K562 (cell line): ENCODE results near the gene MTIF3. TPM values are rescaled to one million over a fixed set of nuclear protein-coding genes. Genes with fewer than 3 reads are reported as not detected.

ENCODE experiments used
- ATAC-seq: fragments of 200-7000 bp; cut with Tn5 transposase; 3 replicates; pipeline ENCODE4 v1.9.1; 2020; ENCODE audit warnings: moderate library complexity
- BruUV-seq: library from RNA; stranded (reverse); fragments of 400-500 nt; replicated peaks from 2 replicates; lab custom pipeline; 2021; lab: Mats Ljungman, UMichigan
- CTCF ChIA-PET: fragments of 300-600 bp; formaldehyde crosslinking; extraction: SDS; loops from one replicate; lab custom pipeline; 2021; ENCODE audit warnings: low intra/inter-chr PET ratio; lab: Yijun Ruan, JAX
- POLR2A ChIA-PET: fragments of 300-600, 350-650 bp; sonication (Branson Sonifier 250); formaldehyde crosslinking; extraction: SDS; loops from one replicate; lab custom pipeline; 2021; ENCODE audit warnings: antibody characterized with exemption, inconsistent platforms; lab: Yijun Ruan, JAX
- DNase-seq, 4 experiments: peaks; one replicate each; pipeline versions ENCODE4 v3.0.0 to v3.0.0-alpha.2; 2011 to 2018; ENCODE audit warnings: low spot score in 3 of 4, mixed read lengths in 3 of 4; ENCODE audit errors: extremely low read depth in 1 of 4
- FAIRE-seq: peaks from 2 replicates; lab custom pipeline; 2011; peaks lifted over from hg19 to GRCh38; lab: Jason Lieb, UNC
- H2AFZ ChIP-seq: 2 replicates; pipeline ENCODE4 v1.6.0; 2011; ENCODE audit warnings: low read depth, low read length, control low read depth, inconsistent platforms
- H3K27ac ChIP-seq: fragments of 200-600 bp; 3 replicates; pipeline ENCODE4 v1.8.0; 2011; ENCODE audit warnings: low read depth, mild to moderate bottlenecking, control low read depth, inconsistent platforms, low read length, moderate library complexity, mixed read lengths; ENCODE audit errors: extremely low read depth
- H3K27me3 ChIP-seq, 2 experiments: fragments of 300-600 bp in 1 of 2; 2 replicates in 1 of 2; 3 replicates in 1 of 2; pipeline versions ENCODE4 v1.6.0 to v1.8.0; 2011; ENCODE audit warnings: inconsistent platforms in 2 of 2, low read length in 2 of 2, mild to moderate bottlenecking in 1 of 2, mixed read lengths in 1 of 2, moderate library complexity in 1 of 2; ENCODE audit not compliant: control insufficient read depth in 2 of 2, insufficient read depth in 2 of 2
- H3K36me3 ChIP-seq: fragments of 300-600 bp; 3 replicates; pipeline ENCODE4 v1.8.0; 2011; ENCODE audit warnings: mild to moderate bottlenecking, low read length, inconsistent platforms; ENCODE audit not compliant: control insufficient read depth, insufficient read depth
- H3K4me1 ChIP-seq, 2 experiments: fragments of 200-600 bp in 1 of 2; replicated peaks in 1 of 2; 2 replicates in 1 of 2; 3 replicates in 1 of 2; pipeline versions ENCODE4 v1.5.1 to v1.8.0; 2011; ENCODE audit warnings: inconsistent platforms in 2 of 2, low read length in 2 of 2, mild to moderate bottlenecking in 1 of 2, mixed read lengths in 1 of 2, moderate library complexity in 1 of 2; ENCODE audit not compliant: control insufficient read depth in 2 of 2, insufficient read depth in 2 of 2
- H3K4me2 ChIP-seq: 2 replicates; pipeline ENCODE4 v1.6.1; 2011; ENCODE audit warnings: low read length, control low read depth, inconsistent platforms, mixed read lengths; ENCODE audit not compliant: insufficient read depth
- H3K4me3 ChIP-seq: fragments of 200-600 bp; sonication (generic), shearing (Covaris generic); 2 replicates; pipeline ENCODE4 v1.5.1; 2016; ENCODE audit warnings: control low read depth, inconsistent platforms
- H3K79me2 ChIP-seq: fragments of 200-600 bp; 3 replicates; pipeline ENCODE4 v1.8.0; 2011; ENCODE audit warnings: low read length, inconsistent platforms; ENCODE audit not compliant: control insufficient read depth, insufficient read depth
- H3K9ac ChIP-seq, 2 experiments: 2 replicates each; pipeline versions ENCODE4 v1.6.0 to v1.6.1; 2011; ENCODE audit warnings: low read depth in 2 of 2, low read length in 2 of 2, control low read depth in 1 of 2, inconsistent platforms in 1 of 2, mild to moderate bottlenecking in 1 of 2, mixed read lengths in 1 of 2; ENCODE audit not compliant: insufficient read depth in 1 of 2
- H3K9me1 ChIP-seq: one replicate; pipeline ENCODE4 v1.6.0; 2011; ENCODE audit warnings: inconsistent platforms, mild to moderate bottlenecking, low read length, moderate library complexity; ENCODE audit not compliant: control insufficient read depth, insufficient read depth
- H3K9me3 ChIP-seq: replicated peaks from 2 replicates; pipeline ENCODE4 v1.5.1; 2011; ENCODE audit warnings: low read depth, low read length, inconsistent platforms; ENCODE audit not compliant: control insufficient read depth, insufficient read depth
- H4K20me1 ChIP-seq: replicated peaks from 2 replicates; pipeline ENCODE4 v1.6.1; 2011; ENCODE audit warnings: low read length, inconsistent platforms, mixed read lengths; ENCODE audit not compliant: control insufficient read depth, insufficient read depth
- EZH2 ChIP-seq: IDR thresholded peaks from 2 replicates; pipeline ENCODE4 v1.6.1; 2012; ENCODE audit warnings: low read depth, mild to moderate bottlenecking, inconsistent platforms, low read length, borderline replicate concordance
- FOSL1 ChIP-seq: fragments of 200-800 bp; sonication (Bioruptor generic); conservative IDR thresholded peaks from 2 replicates; pipeline ENCODE4 v1.6.1; 2016; ENCODE audit warnings: missing genetic modification characterization, missing compliant biosample characterization
- FOXK1 ChIP-seq: sonication (generic); formaldehyde crosslinking; IDR thresholded peaks from 2 replicates; pipeline ENCODE4 v1.8.0; 2022; ENCODE audit warnings: missing genetic modification reagents, mild to moderate bottlenecking, borderline replicate concordance
- IFI16 ChIP-seq: fragments of 250-450 bp; sonication (Bioruptor Pico); IDR thresholded peaks from 2 replicates; pipeline ENCODE4 v2.1.2; 2022; ENCODE audit warnings: mild to moderate bottlenecking, inconsistent platforms
- MTA1 ChIP-seq: fragments of 450-650 bp; IDR thresholded peaks from 2 replicates; pipeline ENCODE4 v1.6.1; 2017; ENCODE audit warnings: borderline replicate concordance
- NELFE ChIP-seq: IDR thresholded peaks from 2 replicates; pipeline ENCODE4 v1.6.1; 2011; ENCODE audit warnings: mild to moderate bottlenecking; ENCODE audit not compliant: insufficient read depth, insufficient read length
- PHB ChIP-seq: fragments of 250-450 bp; sonication (Bioruptor Pico); IDR thresholded peaks from 2 replicates; pipeline ENCODE4 v1.5.0; 2021
- RNF2 ChIP-seq: sonication (generic); IDR thresholded peaks from 2 replicates; pipeline ENCODE4 v1.6.1; 2016
- SLC30A9 ChIP-seq: fragments of 250-450 bp; sonication (Bioruptor Pico); IDR thresholded peaks from 2 replicates; pipeline ENCODE4 v1.8.0; 2022; ENCODE audit warnings: mild to moderate bottlenecking, moderate library complexity
- SMARCE1 ChIP-seq: fragments of 450-650 bp; IDR thresholded peaks from 2 replicates; pipeline ENCODE4 v1.7.1; 2016; ENCODE audit warnings: mild to moderate bottlenecking
- SOX6 ChIP-seq: fragments of 450-650 bp; IDR thresholded peaks from 2 replicates; pipeline ENCODE4 v1.6.1; 2014; ENCODE audit warnings: mild to moderate bottlenecking
- SRSF1 ChIP-seq: fragments of 200-400 bp; formaldehyde crosslinking; IDR thresholded peaks from 2 replicates; pipeline ENCODE4 v1.6.1; 2017; ENCODE audit warnings: mild to moderate bottlenecking, low read depth, low read length, moderate library complexity
- ZKSCAN8 ChIP-seq: fragments of 200-800 bp; sonication (Bioruptor generic); IDR thresholded peaks from 2 replicates; pipeline ENCODE4 v1.6.1; 2016; ENCODE audit warnings: missing genetic modification characterization, missing compliant biosample characterization
- ZNF140 ChIP-seq: fragments of 250-450 bp; sonication (Bioruptor Pico); IDR thresholded peaks from 2 replicates; pipeline ENCODE4 v1.8.0; 2021; ENCODE audit warnings: moderate library complexity, mild to moderate bottlenecking, inconsistent platforms
- ZNF282 ChIP-seq: sonication (generic); formaldehyde crosslinking; IDR thresholded peaks from 2 replicates; pipeline ENCODE4 v1.8.1; 2023; ENCODE audit warnings: missing genetic modification reagents
- ZNF445 ChIP-seq: fragments of 250-450 bp; sonication (Bioruptor Pico); IDR thresholded peaks from 2 replicates; pipeline ENCODE4 v1.4.0; 2020; ENCODE audit warnings: low read depth, mild to moderate bottlenecking, moderate library complexity
- ZNF586 ChIP-seq: fragments of 450-650 bp; formaldehyde crosslinking; conservative IDR thresholded peaks from 2 replicates; pipeline ENCODE4 v1.4.0; 2020; ENCODE audit warnings: mild to moderate bottlenecking, moderate library complexity
- WGBS: fragments of 100-300 bp; shearing (Covaris generic); methylation state at CpG from one replicate; pipeline ENCODE4 v1.1.6; 2016; ENCODE audit warnings: low coverage, mixed read lengths; ENCODE audit not compliant: insufficient coverage; ENCODE audit errors: missing lambda C conversion rate; 5-methylcytosine and 5-hydroxymethylcytosine counted together
- in situ Hi-C: fragments of 300-500 bp; cut with MboI; formaldehyde crosslinking; loops from 4 replicates; pipeline ENCODE4 v1.15.0; 2018; ENCODE audit warnings: inconsistent platforms, mixed read lengths
- intact Hi-C: fragments of 100-400 bp; cut with micrococcal nuclease; formaldehyde crosslinking; loops from 2 replicates; pipeline ENCODE4 v1.14.2; 2022
- polyA plus RNA-seq, 8 experiments: library from polyadenylated mRNA; depleted of rRNA in 4 of 8; stranded (reverse) in 5 of 8; unstranded in 3 of 8; fragments of >200 nt; fragmentation: Nextera tagmentation in 2 of 8; fragmentation: Illumina TruSeq in 1 of 8; extraction: Ambion mirVana in 2 of 8; extraction: Trizol in 1 of 8; gene quantifications; 2 replicates each; pipeline versions ENCODE4 v1.2.1 to v1.2.3, GENCODE V29; 2011 to 2014; ENCODE audit warnings: inconsistent platforms in 1 of 8, missing spikeins in 1 of 8
- total RNA-seq, 7 experiments: library from RNA; depleted of rRNA in 6 of 7; stranded (reverse); fragments of >200 nt in 6 of 7; fragmentation: Illumina TruSeq in 2 of 7; extraction: Trizol in 2 of 7; gene quantifications; 2 replicates each; pipeline versions ENCODE4 v1.2.1 to v1.2.3, GENCODE V29; 2011 to 2021; ENCODE audit warnings: low replicate concordance in 1 of 7
- TF ChIP-seq, protein P1 (sequence below): fragments of 250-450 bp; sonication (Bioruptor Pico); IDR thresholded peaks from 2 replicates; pipeline ENCODE4 v1.9.0; 2021; ENCODE audit warnings: mild to moderate bottlenecking, inconsistent platforms
- TF ChIP-seq, protein P2 (sequence below): sonication (generic); formaldehyde crosslinking; IDR thresholded peaks from 2 replicates; pipeline ENCODE4 v1.8.0; 2023; ENCODE audit warnings: missing genetic modification reagents, mild to moderate bottlenecking, borderline replicate concordance

The MTIF3 gene
- total and polyA plus RNA-seq, 9 of the 15 experiments (the other 6 are each of a cell fraction or from before 2014, with no cell fraction given), result 23.5 to 73.6 (median 45.2) TPM

DNA sequence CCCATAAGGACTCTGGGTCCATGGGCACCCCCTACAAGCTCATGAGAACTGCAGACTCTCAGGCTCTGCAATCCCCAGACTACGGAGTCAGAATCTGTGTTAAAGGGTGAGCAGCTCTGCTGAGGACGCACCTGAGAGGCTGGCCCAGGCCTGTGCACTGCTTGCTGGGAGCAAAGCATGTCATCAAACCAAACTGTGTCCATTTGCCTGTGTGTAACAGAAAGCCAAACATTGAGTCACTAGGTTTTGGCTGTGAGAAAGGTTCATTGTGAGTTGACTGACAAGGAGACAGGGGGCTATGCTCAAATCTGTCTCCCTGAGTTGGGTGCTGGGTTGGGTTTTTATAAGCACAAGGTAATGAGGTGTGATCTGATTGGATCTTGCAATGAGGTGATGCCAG is 22.1 kb upstream of the MTIF3 start:
- Histone ChIP-seq H3K9me1 (no peaks in the 10 kb centered on the region), H3K27me3 (peaks cover 0 to 6% of the 10 kb centered on the region in 2 experiments; a peak in 1 of 5 replicates), H3K9ac (no peak overlapping the region), H3K27ac (no peak overlapping the region), H3K4me1 (no peaks in the 10 kb centered on the region; a peak in 2 of 5 replicates), H4K20me1 (no peaks in the 10 kb centered on the region), H3K4me2 (no peak overlapping the region), H2AFZ (no peak overlapping the region), H3K79me2 (no peaks in the 10 kb centered on the region), H3K36me3 (no peaks in the 10 kb centered on the region)
- ChIA-PET POLR2A (no interaction called here), CTCF (no interaction called here)
- DNase-seq, result no peak
- WGBS, result 0% methylated on average over 2 of the region's 2 CpGs
- no peak for FAIRE-seq
- BruUV-seq, result no TSS peak
- ATAC-seq, result no peak
- intact Hi-C loops (no loop called here), in situ Hi-C loops (no loop called here)
- no peak for TF ChIP-seq RNF2
- no peak for TF ChIP-seq SMARCE1
- no peak for TF ChIP-seq IFI16 (CRISPR knock-in tag)
- no peak for TF ChIP-seq ZNF445 (CRISPR knock-in tag)
- no peak for TF ChIP-seq SOX6
- TF ChIP-seq ZNF586 (CRISPR knock-in tag), result no peak
- no peak for TF ChIP-seq SLC30A9 (CRISPR knock-in tag)
- TF ChIP-seq, protein P1, sequence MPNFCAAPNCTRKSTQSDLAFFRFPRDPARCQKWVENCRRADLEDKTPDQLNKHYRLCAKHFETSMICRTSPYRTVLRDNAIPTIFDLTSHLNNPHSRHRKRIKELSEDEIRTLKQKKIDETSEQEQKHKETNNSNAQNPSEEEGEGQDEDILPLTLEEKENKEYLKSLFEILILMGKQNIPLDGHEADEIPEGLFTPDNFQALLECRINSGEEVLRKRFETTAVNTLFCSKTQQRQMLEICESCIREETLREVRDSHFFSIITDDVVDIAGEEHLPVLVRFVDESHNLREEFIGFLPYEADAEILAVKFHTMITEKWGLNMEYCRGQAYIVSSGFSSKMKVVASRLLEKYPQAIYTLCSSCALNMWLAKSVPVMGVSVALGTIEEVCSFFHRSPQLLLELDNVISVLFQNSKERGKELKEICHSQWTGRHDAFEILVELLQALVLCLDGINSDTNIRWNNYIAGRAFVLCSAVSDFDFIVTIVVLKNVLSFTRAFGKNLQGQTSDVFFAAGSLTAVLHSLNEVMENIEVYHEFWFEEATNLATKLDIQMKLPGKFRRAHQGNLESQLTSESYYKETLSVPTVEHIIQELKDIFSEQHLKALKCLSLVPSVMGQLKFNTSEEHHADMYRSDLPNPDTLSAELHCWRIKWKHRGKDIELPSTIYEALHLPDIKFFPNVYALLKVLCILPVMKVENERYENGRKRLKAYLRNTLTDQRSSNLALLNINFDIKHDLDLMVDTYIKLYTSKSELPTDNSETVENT (CRISPR knock-in tag), result no peak
- no peak for TF ChIP-seq ZNF140 (CRISPR knock-in tag)
- no peak for TF ChIP-seq EZH2
- no peak for TF ChIP-seq FOSL1 (tag)
- TF ChIP-seq ZKSCAN8 (CRISPR knock-in tag), result no peak
- TF ChIP-seq MTA1, result no peak
- TF ChIP-seq, protein P2, sequence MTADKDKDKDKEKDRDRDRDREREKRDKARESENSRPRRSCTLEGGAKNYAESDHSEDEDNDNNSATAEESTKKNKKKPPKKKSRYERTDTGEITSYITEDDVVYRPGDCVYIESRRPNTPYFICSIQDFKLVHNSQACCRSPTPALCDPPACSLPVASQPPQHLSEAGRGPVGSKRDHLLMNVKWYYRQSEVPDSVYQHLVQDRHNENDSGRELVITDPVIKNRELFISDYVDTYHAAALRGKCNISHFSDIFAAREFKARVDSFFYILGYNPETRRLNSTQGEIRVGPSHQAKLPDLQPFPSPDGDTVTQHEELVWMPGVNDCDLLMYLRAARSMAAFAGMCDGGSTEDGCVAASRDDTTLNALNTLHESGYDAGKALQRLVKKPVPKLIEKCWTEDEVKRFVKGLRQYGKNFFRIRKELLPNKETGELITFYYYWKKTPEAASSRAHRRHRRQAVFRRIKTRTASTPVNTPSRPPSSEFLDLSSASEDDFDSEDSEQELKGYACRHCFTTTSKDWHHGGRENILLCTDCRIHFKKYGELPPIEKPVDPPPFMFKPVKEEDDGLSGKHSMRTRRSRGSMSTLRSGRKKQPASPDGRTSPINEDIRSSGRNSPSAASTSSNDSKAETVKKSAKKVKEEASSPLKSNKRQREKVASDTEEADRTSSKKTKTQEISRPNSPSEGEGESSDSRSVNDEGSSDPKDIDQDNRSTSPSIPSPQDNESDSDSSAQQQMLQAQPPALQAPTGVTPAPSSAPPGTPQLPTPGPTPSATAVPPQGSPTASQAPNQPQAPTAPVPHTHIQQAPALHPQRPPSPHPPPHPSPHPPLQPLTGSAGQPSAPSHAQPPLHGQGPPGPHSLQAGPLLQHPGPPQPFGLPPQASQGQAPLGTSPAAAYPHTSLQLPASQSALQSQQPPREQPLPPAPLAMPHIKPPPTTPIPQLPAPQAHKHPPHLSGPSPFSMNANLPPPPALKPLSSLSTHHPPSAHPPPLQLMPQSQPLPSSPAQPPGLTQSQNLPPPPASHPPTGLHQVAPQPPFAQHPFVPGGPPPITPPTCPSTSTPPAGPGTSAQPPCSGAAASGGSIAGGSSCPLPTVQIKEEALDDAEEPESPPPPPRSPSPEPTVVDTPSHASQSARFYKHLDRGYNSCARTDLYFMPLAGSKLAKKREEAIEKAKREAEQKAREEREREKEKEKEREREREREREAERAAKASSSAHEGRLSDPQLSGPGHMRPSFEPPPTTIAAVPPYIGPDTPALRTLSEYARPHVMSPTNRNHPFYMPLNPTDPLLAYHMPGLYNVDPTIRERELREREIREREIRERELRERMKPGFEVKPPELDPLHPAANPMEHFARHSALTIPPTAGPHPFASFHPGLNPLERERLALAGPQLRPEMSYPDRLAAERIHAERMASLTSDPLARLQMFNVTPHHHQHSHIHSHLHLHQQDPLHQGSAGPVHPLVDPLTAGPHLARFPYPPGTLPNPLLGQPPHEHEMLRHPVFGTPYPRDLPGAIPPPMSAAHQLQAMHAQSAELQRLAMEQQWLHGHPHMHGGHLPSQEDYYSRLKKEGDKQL, result no peak
- no peak for TF ChIP-seq FOXK1 (CRISPR knock-in tag)
- TF ChIP-seq ZNF282 (CRISPR knock-in tag), result no peak
- no peak for TF ChIP-seq SRSF1
- TF ChIP-seq NELFE, result no peak
- TF ChIP-seq PHB, result no peak
- TF ChIP-seq, all 486 proteins: peak for 0
- Histone ChIP-seq H3K4me3 (no peak overlapping the region), H3K9me3 (no peaks in the 10 kb centered on the region)
